PFSK-1 (cell line): Measurements from ENCODE around the gene ZDHHC8.

Experiments
- SIN3A ChIP-seq: IDR thresholded peaks from 2 replicates; pipeline ENCODE4 v1.6.1; 2012; ENCODE audit warnings: mild to moderate bottlenecking, low read length, moderate library complexity, borderline replicate concordance; ENCODE audit not compliant: insufficient read depth
- TAF1 ChIP-seq: IDR thresholded peaks from 2 replicates; pipeline ENCODE4 v1.6.1; 2012; ENCODE audit warnings: low read length, control low read depth, borderline replicate concordance; ENCODE audit not compliant: insufficient read depth
- TF ChIP-seq, protein P1 (sequence below), 2 experiments: IDR thresholded peaks; 2 replicates each; pipeline versions ENCODE4 v1.6.1 to v1.8.0; 2011 to 2012; ENCODE audit warnings: low read depth in 2 of 2, low read length in 2 of 2, control low read depth in 1 of 2, inconsistent platforms in 1 of 2, mild to moderate bottlenecking in 1 of 2, moderate library complexity in 1 of 2; ENCODE audit not compliant: insufficient read depth in 1 of 2

DNA sequence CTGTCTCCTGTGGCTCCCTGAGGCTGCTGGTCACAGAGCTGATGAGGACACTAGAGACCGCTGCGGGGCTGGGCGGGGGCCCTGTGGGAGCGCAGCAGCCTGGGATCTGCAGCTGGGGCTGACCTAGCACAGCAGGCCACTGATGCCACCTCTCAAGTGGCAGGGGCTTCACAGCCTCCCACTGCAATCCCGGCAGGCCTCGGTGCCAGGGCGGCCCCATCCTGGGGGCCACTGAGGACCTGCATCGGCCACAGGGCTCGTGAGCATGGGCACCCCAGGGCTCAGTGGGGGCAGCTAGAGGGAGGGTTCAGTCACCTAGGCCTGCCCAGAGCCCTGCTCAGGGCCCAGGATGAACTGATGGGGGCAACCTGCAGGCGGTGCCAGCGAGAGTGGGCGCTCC is 33.8 kb downstream of the ZDHHC8 start:
- TF ChIP-seq TAF1 = no peak
- TF ChIP-seq, protein P1, sequence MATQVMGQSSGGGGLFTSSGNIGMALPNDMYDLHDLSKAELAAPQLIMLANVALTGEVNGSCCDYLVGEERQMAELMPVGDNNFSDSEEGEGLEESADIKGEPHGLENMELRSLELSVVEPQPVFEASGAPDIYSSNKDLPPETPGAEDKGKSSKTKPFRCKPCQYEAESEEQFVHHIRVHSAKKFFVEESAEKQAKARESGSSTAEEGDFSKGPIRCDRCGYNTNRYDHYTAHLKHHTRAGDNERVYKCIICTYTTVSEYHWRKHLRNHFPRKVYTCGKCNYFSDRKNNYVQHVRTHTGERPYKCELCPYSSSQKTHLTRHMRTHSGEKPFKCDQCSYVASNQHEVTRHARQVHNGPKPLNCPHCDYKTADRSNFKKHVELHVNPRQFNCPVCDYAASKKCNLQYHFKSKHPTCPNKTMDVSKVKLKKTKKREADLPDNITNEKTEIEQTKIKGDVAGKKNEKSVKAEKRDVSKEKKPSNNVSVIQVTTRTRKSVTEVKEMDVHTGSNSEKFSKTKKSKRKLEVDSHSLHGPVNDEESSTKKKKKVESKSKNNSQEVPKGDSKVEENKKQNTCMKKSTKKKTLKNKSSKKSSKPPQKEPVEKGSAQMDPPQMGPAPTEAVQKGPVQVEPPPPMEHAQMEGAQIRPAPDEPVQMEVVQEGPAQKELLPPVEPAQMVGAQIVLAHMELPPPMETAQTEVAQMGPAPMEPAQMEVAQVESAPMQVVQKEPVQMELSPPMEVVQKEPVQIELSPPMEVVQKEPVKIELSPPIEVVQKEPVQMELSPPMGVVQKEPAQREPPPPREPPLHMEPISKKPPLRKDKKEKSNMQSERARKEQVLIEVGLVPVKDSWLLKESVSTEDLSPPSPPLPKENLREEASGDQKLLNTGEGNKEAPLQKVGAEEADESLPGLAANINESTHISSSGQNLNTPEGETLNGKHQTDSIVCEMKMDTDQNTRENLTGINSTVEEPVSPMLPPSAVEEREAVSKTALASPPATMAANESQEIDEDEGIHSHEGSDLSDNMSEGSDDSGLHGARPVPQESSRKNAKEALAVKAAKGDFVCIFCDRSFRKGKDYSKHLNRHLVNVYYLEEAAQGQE (IDR thresholded peaks at IDR 0.05; ENCODE audit: insufficient read depth in 1 of 2, low read depth in 2 of 2, low read length in 2 of 2) = no peak
- TF ChIP-seq SIN3A = no peak
